Testis (tissue), 3 donors: ENCODE measurements around the gene LDAF1. TPM values are rescaled to one million over a fixed set of nuclear protein-coding genes. Genes with fewer than 3 reads are reported as not detected.
"Not testable (repeated sequence)": the region's sequence is repeated elsewhere in the genome, so short reads cannot be mapped to it uniquely, and the experiment has no call there.

Experiments used
- DNase-seq: peaks from one replicate; pipeline ENCODE4 v3.0.0-alpha.2; 2019
- H3K27ac ChIP-seq, 2 donors: fragments of 200-600 bp; sonication (generic); one replicate each; pipeline ENCODE4 v1.5.1; 2019
- H3K27me3 ChIP-seq: fragments of 200-600 bp; sonication (generic); one replicate; pipeline ENCODE4 v1.5.1; 2019
- H3K36me3 ChIP-seq: fragments of 200-600 bp; sonication (generic); one replicate; pipeline ENCODE4 v1.5.1; 2017; ENCODE audit warnings: low read depth; ENCODE audit errors: missing control alignments
- H3K4me1 ChIP-seq: fragments of 200-600 bp; sonication (generic); one replicate; pipeline ENCODE4 v1.5.1; 2019
- H3K4me3 ChIP-seq, 2 donors: fragments of 200-600 bp; sonication (generic); one replicate each; pipeline ENCODE4 v1.5.1; 2017 to 2019
- H3K9me3 ChIP-seq: fragments of 200-600 bp; sonication (generic); one replicate; pipeline ENCODE4 v1.5.1; 2017
- CTCF ChIP-seq, 3 experiments: fragments of 450-650 bp in 2 of 3; fragments of 200-600 bp in 1 of 3; sonication (generic) in 1 of 3; IDR thresholded peaks; one replicate each; pipeline ENCODE4 v1.5.1; 2016 to 2019; ENCODE audit warnings: antibody characterized with exemption in 3 of 3, mild to moderate bottlenecking in 2 of 3, moderate library complexity in 1 of 3
- POLR2A ChIP-seq: fragments of 450-650 bp; IDR thresholded peaks from one replicate; pipeline ENCODE4 v1.6.1; 2017; ENCODE audit warnings: antibody characterized with exemption, mild to moderate bottlenecking, moderate library complexity
- WGBS, 2 donors: methylation state at CpG; one replicate each; pipeline ENCODE4 v1.1.5; 2018; 5-methylcytosine and 5-hydroxymethylcytosine counted together
- intact Hi-C: fragments of 100-400 bp; cut with DNase I; formaldehyde crosslinking; loops from one replicate; pipeline ENCODE4 v1.15.1; 2023; ENCODE audit warnings: low total_unique reads
- polyA plus RNA-seq: library from polyadenylated mRNA; stranded (reverse); fragments of 350-450 nt; fragmentation: Illumina TruSeq; extraction: RNeasy Lipid Tissue Mini Kit (QIAGEN cat#74804); gene quantifications from one replicate; pipeline ENCODE4 v1.2.3, GENCODE V29; 2014; ENCODE audit warnings: low read depth, low replicate concordance; ENCODE audit not compliant: insufficient read depth
- total RNA-seq, 2 donors: library from RNA; depleted of rRNA; stranded (reverse); fragments of >200 nt; gene quantifications; one replicate each; pipeline ENCODE4 v1.2.3, GENCODE V29; 2016

Gene LDAF1
- total and polyA plus RNA-seq, 3 donors from 2014 or later, result 22.8 to 131 (median 54.2) TPM

- H3K4me3 ChIP-seq, result no peak overlapping the region
- no peaks in the 10 kb centered on the region for H3K9me3 ChIP-seq
- H3K4me1 ChIP-seq, result peaks cover 4% of the 10 kb centered on the region
- no peaks in the 10 kb centered on the region for H3K27me3 ChIP-seq
- no peak overlapping the region for H3K27ac ChIP-seq
- intact Hi-C loops, result no loop called here
- no peak for DNase-seq
- no peaks in the 10 kb centered on the region for H3K36me3 ChIP-seq
- TF ChIP-seq CTCF (IDR thresholded peaks at IDR 0.05), result no peak
- no peak for TF ChIP-seq POLR2A
- WGBS, 2 donors, result 50 to 68% methylated on average over 1 of the region's 1 CpG
Measured at GRCh38 chr16:21192991-21193390, 34.5 kb downstream of the LDAF1 start.

- Histone ChIP-seq H3K27ac (no peak overlapping the region), H3K4me3 (no peak overlapping the region), H3K4me1 (no peaks in the 10 kb centered on the region), H3K36me3 (no peaks in the 10 kb centered on the region), H3K27me3 (no peaks in the 10 kb centered on the region), H3K9me3 (no peaks in the 10 kb centered on the region)
- 38 to 46% methylated on average over 6 of the region's 6 CpGs for WGBS, 2 donors
- intact Hi-C loops, result no loop called here
- no peak for TF ChIP-seq POLR2A
- no peak for TF ChIP-seq CTCF (IDR thresholded peaks at IDR 0.05)
- DNase-seq, result no peak
Measured at GRCh38 chr16:21194771-21195301, 36.4 kb downstream of the LDAF1 start.

- H3K4me1 ChIP-seq, H3K9me3 ChIP-seq, H3K27me3 ChIP-seq, intact Hi-C loops, H3K4me3 ChIP-seq, H3K27ac ChIP-seq, H3K36me3 ChIP-seq, DNase-seq: not testable (repeated sequence)
- WGBS, 2 donors, result 71 to 75% methylated on average over 8 of the region's 8 CpGs
Measured at GRCh38 chr16:21195330-21195729, 36.9 kb downstream of the LDAF1 start.

GRCh38 chr16:21197112-21197511, 38.6 kb downstream of the LDAF1 start:
- TF ChIP-seq CTCF (IDR thresholded peaks at IDR 0.05), result no peak
- TF ChIP-seq POLR2A, result no peak
- no peaks in the 10 kb centered on the region for H3K4me1 ChIP-seq
- WGBS, 2 donors, result 82 to 92% methylated on average over 1 of the region's 1 CpG
- no peaks in the 10 kb centered on the region for H3K27me3 ChIP-seq
- H3K9me3 ChIP-seq, result no peaks in the 10 kb centered on the region
- no peaks in the 10 kb centered on the region for H3K36me3 ChIP-seq
- H3K4me3 ChIP-seq, result no peak overlapping the region
- intact Hi-C loops, result no loop called here
- no peak overlapping the region for H3K27ac ChIP-seq
- DNase-seq, result no peak

GRCh38 chr16:21197621-21198020, 39.1 kb downstream of the LDAF1 start:
- no peaks in the 10 kb centered on the region for H3K9me3 ChIP-seq
- H3K27ac ChIP-seq, result no peak overlapping the region
- intact Hi-C loops, result no loop called here
- H3K4me3 ChIP-seq, result no peak overlapping the region
- H3K27me3 ChIP-seq, result no peaks in the 10 kb centered on the region
- no peaks in the 10 kb centered on the region for H3K4me1 ChIP-seq
- H3K36me3 ChIP-seq, result no peaks in the 10 kb centered on the region
- no peak for DNase-seq
- 60 to 70% methylated on average over 3 of the region's 3 CpGs for WGBS, 2 donors
- TF ChIP-seq CTCF (IDR thresholded peaks at IDR 0.05), result no peak
- TF ChIP-seq POLR2A, result no peak
